Trophoblast cell (in vitro differentiated cells and primary cell): ENCODE results near the gene TNNI2.

ENCODE experiments used
- DNase-seq, 2 donors: peaks; one replicate each; pipeline ENCODE4 v3.0.0-alpha.2; 2016
- H2AFZ ChIP-seq: 2 replicates; pipeline ENCODE4 v1.6.1; 2013; ENCODE audit warnings: low read length, moderate library complexity, mild to moderate bottlenecking; ENCODE audit not compliant: insufficient read depth, poor library complexity
- H2AK5ac ChIP-seq: 2 replicates; pipeline ENCODE4 v1.6.1; 2013; ENCODE audit warnings: mild to moderate bottlenecking, low read length
- H2BK120ac ChIP-seq: 2 replicates; pipeline ENCODE4 v1.6.1; 2013; ENCODE audit warnings: low read length, mild to moderate bottlenecking, moderate library complexity; ENCODE audit not compliant: insufficient read depth, poor library complexity
- H2BK12ac ChIP-seq: 2 replicates; pipeline ENCODE4 v1.6.1; 2013; ENCODE audit warnings: mild to moderate bottlenecking, low read length, moderate library complexity
- H2BK5ac ChIP-seq: 2 replicates; pipeline ENCODE4 v1.6.1; 2013; ENCODE audit warnings: low read length, low read depth, moderate library complexity, mild to moderate bottlenecking; ENCODE audit not compliant: poor library complexity
- H3K14ac ChIP-seq: 2 replicates; pipeline ENCODE4 v1.6.1; 2013; ENCODE audit warnings: mild to moderate bottlenecking, low read length
- H3K18ac ChIP-seq: 2 replicates; pipeline ENCODE4 v1.6.1; 2013; ENCODE audit warnings: mild to moderate bottlenecking, low read length
- H3K23ac ChIP-seq: 2 replicates; pipeline ENCODE4 v1.6.1; 2013; ENCODE audit warnings: low read length
- H3K27ac ChIP-seq: 2 replicates; pipeline ENCODE4 v1.5.1; 2013; ENCODE audit warnings: low read depth, mild to moderate bottlenecking, inconsistent platforms, low read length, moderate library complexity
- H3K27me3 ChIP-seq: 2 replicates; pipeline ENCODE4 v1.6.1; 2013; ENCODE audit warnings: inconsistent platforms, mild to moderate bottlenecking, low read length, moderate library complexity; ENCODE audit not compliant: insufficient read depth
- H3K36me3 ChIP-seq, 2 experiments: 1 replicate in 1 of 2; 2 replicates in 1 of 2; pipeline ENCODE4 v1.6.1; 2013; ENCODE audit warnings: low read length in 2 of 2, mild to moderate bottlenecking in 2 of 2, moderate library complexity in 1 of 2; ENCODE audit not compliant: insufficient read depth in 2 of 2, control insufficient read depth in 1 of 2
- H3K4ac ChIP-seq: 2 replicates; pipeline ENCODE4 v1.6.1; 2013; ENCODE audit warnings: low read depth, mild to moderate bottlenecking, low read length, moderate library complexity
- H3K4me1 ChIP-seq, 2 experiments: 1 replicate in 1 of 2; 2 replicates in 1 of 2; pipeline ENCODE4 v1.6.1; 2013; ENCODE audit warnings: low read length in 2 of 2, mild to moderate bottlenecking in 2 of 2, moderate library complexity in 1 of 2; ENCODE audit not compliant: insufficient read depth in 2 of 2, control insufficient read depth in 1 of 2
- H3K4me2 ChIP-seq: 2 replicates; pipeline ENCODE4 v1.6.1; 2013; ENCODE audit warnings: inconsistent platforms, mild to moderate bottlenecking, low read length, moderate library complexity
- H3K4me3 ChIP-seq: 2 replicates; pipeline ENCODE4 v1.5.1; 2013; ENCODE audit warnings: mild to moderate bottlenecking, low read depth, low read length, inconsistent platforms
- H3K79me1 ChIP-seq: one replicate; pipeline ENCODE4 v1.6.1; 2013; ENCODE audit warnings: low read length
- H3K79me2 ChIP-seq: 2 replicates; pipeline ENCODE4 v1.6.1; 2013; ENCODE audit warnings: low read length, mild to moderate bottlenecking; ENCODE audit not compliant: control insufficient read depth, insufficient read depth, poor library complexity
- H3K9ac ChIP-seq: 2 replicates; pipeline ENCODE4 v1.6.1; 2013; ENCODE audit warnings: mild to moderate bottlenecking, low read length
- H3K9me3 ChIP-seq: 2 replicates; pipeline ENCODE4 v1.6.1; 2013; ENCODE audit warnings: low read depth, mild to moderate bottlenecking, control low read depth, inconsistent platforms, low read length; ENCODE audit not compliant: insufficient read depth
- H4K12ac ChIP-seq: 2 replicates; pipeline ENCODE4 v1.6.1; 2013; ENCODE audit warnings: low read depth, mild to moderate bottlenecking, low read length, moderate library complexity
- H4K8ac ChIP-seq: 2 replicates; pipeline ENCODE4 v1.6.1; 2013; ENCODE audit warnings: low read depth, mild to moderate bottlenecking, low read length, moderate library complexity
- H4K91ac ChIP-seq: one replicate; pipeline ENCODE4 v1.6.1; 2013; ENCODE audit warnings: low read depth, mild to moderate bottlenecking, low read length, moderate library complexity
- WGBS: extraction: QIAGEN DNeasy Blood & Tissue Kit; methylation state at CpG from one replicate; pipeline ENCODE4 v1.1.7; 2013; ENCODE audit warnings: missing lambda C conversion rate; ENCODE audit not compliant: insufficient read length, insufficient coverage; ENCODE audit errors: extremely low coverage; 5-methylcytosine and 5-hydroxymethylcytosine counted together

Gene TNNI2

DNA sequence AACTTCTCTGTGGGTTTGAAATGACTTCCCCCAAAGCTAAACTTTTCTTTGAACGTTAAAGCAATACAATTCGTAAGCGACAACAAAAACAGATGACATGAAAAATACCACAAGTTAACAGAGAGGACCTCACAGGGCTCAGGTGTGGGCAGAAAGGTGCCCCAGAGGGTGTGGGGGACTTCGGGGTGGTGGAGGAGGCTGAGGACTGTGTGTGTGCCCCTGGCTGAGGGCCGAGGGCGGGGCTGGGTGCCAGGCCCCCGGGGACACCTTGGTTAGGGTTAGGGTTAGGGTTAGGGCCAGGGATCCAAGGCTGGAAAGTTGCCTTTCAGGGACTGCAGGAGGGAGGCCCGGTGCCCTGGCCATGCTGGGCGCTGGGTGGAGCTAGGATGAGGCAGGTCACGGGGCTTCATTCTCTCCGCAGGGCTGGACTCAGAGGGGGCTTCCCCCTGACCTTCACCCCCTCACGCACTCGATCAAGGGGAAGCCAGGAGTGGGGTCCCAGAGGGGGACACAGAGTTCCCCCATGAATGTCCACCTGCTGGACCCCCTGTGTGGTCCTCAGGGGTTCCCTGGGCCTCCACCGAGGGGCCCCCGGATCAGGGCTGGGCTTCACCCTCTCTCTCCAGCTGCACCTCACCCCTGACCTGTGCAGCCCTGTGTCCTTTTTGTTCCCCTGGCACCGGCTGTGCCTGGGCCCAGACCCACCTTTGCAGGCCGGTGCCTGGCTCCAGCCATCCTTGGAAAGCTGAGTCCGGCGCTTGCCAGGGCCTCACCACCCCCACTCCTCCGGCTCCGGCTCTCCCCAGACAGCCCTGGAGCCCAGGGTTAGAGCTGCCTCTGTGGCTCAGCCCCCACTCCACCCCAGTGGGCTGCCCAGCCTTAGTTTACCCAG is 7.0 kb downstream of the TNNI2 start:
- no CpG with 5 or more reads among the region's 21 CpGs for WGBS
- H3K9ac ChIP-seq = no peak overlapping the region
- H3K4me3 ChIP-seq = no peak overlapping the region
- H4K8ac ChIP-seq = no peak overlapping the region
- no peak for DNase-seq
- no peak overlapping the region for H2BK12ac ChIP-seq
- no peak overlapping the region for H4K91ac ChIP-seq
- H3K4ac ChIP-seq = no peak overlapping the region
- no peak overlapping the region for H3K23ac ChIP-seq
- H3K36me3 ChIP-seq = no peaks in the 10 kb centered on the region
- no peak overlapping the region for H3K18ac ChIP-seq
- H3K79me2 ChIP-seq = no peaks in the 10 kb centered on the region
- no peak overlapping the region for H3K14ac ChIP-seq
- H3K4me2 ChIP-seq = no peak overlapping the region
- H2BK120ac ChIP-seq = no peak overlapping the region
- H3K9me3 ChIP-seq = no peaks in the 10 kb centered on the region
- no peak overlapping the region for H3K27ac ChIP-seq
- H2AFZ ChIP-seq = no peak overlapping the region
- H4K12ac ChIP-seq = no peak overlapping the region
- H2AK5ac ChIP-seq = no peak overlapping the region
- H3K4me1 ChIP-seq = peaks cover 2 to 5% of the 10 kb centered on the region in 2 experiments
- H3K27me3 ChIP-seq = no peaks in the 10 kb centered on the region
- no peak overlapping the region for H2BK5ac ChIP-seq
- peaks cover 2% of the 10 kb centered on the region for H3K79me1 ChIP-seq

DNA sequence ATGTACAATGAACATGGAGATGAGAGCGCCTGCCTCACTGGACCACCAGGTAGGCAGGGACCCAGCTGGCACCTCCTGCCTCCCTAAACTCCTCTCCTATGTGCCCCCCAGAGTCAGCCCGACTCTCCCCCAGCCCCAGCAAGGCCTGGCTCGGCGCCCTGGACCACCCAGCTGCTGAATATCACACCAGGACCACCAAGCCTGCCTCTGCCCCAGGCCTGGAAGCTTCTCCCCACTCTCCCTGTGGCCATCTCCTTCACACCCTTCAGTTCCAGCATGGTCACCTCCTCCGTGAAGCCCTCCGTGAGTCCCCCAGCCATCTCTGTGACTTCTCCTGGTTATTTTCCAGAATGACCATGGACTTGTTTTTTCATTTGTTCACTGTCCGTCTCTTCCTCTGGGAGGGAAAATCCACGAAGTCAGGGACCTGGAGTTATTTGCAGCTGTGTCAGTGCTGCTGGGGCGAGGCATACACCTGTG is 7.7 kb downstream of the TNNI2 start:
- DNase-seq = no peak
- Histone ChIP-seq H3K79me2 (no peaks in the 10 kb centered on the region), H3K4me2 (no peak overlapping the region), H2AFZ (no peak overlapping the region), H3K18ac (no peak overlapping the region), H2BK12ac (peak overlapping the region; percentile 3), H3K27me3 (no peaks in the 10 kb centered on the region), H3K4ac (no peak overlapping the region), H3K14ac (no peak overlapping the region), H4K12ac (no peak overlapping the region), H3K36me3 (no peaks in the 10 kb centered on the region), H2AK5ac (no peak overlapping the region), H2BK5ac (no peak overlapping the region), H3K9ac (no peak overlapping the region), H3K79me1 (peaks cover 2% of the 10 kb centered on the region), H3K9me3 (no peaks in the 10 kb centered on the region), H3K4me1 (peaks cover 3 to 5% of the 10 kb centered on the region in 2 experiments), H3K27ac (no peak overlapping the region), H4K8ac (no peak overlapping the region), H3K23ac (no peak overlapping the region), H3K4me3 (no peak overlapping the region), H2BK120ac (no peak overlapping the region), H4K91ac (no peak overlapping the region)
- WGBS = no CpG with 5 or more reads among the region's 9 CpGs

- H3K4ac ChIP-seq = no peak overlapping the region
- no peak overlapping the region for H3K4me2 ChIP-seq
- no peaks in the 10 kb centered on the region for H3K9me3 ChIP-seq
- no peak overlapping the region for H2BK5ac ChIP-seq
- no peak overlapping the region for H3K9ac ChIP-seq
- no peak overlapping the region for H3K4me3 ChIP-seq
- H3K14ac ChIP-seq = no peak overlapping the region
- peaks cover 3 to 5% of the 10 kb centered on the region in 2 experiments for H3K4me1 ChIP-seq
- no peaks in the 10 kb centered on the region for H3K79me2 ChIP-seq
- peaks cover 2% of the 10 kb centered on the region for H3K79me1 ChIP-seq
- DNase-seq = no peak
- H3K18ac ChIP-seq = no peak overlapping the region
- H2AFZ ChIP-seq = no peak overlapping the region
- peak overlapping the region; percentile 7 for H2AK5ac ChIP-seq
- no peak overlapping the region for H4K12ac ChIP-seq
- H3K23ac ChIP-seq = no peak overlapping the region
- H4K91ac ChIP-seq = no peak overlapping the region
- no peaks in the 10 kb centered on the region for H3K36me3 ChIP-seq
- no peak overlapping the region for H3K27ac ChIP-seq
- H4K8ac ChIP-seq = no peak overlapping the region
- H2BK12ac ChIP-seq = no peak overlapping the region
- H3K27me3 ChIP-seq = no peaks in the 10 kb centered on the region
- WGBS = no CpG with 5 or more reads among the region's 34 CpGs
- no peak overlapping the region for H2BK120ac ChIP-seq
Observed at GRCh38 chr11:1847006-1847735, 8.4 kb downstream of the TNNI2 start.

DNA sequence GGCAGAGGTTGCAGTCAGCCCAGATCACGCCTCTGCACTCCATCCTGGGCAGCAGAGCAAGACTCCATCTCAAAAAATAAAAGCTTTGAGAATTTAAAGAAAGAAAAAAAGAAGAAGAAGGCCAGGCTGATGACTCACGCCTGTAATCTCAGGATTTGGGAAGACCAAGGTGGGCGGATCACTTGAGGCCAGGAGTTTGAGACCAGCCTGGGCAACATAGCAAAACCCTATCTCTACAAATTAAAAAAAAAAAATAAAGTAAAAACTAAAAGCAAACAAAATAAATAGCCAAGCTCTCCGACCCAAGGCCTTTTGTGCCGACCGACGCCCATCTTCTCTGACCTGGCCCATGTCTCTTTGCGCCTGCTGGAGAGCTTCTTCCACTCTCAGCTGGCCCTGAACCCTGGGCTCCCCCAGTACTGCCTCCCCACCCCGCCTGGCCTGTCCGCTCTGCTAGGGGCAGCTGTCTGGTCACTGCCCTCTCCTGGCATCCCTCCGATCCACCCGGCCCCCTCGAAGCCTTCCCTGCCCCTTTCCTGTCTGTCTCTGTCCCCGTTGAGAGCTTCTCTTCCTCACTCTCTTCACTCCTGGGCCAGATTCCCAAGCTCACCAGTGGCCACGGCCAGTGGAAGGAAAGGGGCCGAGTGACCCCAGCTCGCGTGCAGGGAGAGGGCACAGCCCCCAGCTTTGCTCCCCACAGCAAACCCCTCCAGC is 9.3 kb downstream of the TNNI2 start:
- Histone ChIP-seq H3K4me1 (peaks cover 3 to 5% of the 10 kb centered on the region in 2 experiments), H3K36me3 (no peaks in the 10 kb centered on the region), H3K18ac (no peak overlapping the region), H4K8ac (no peak overlapping the region), H3K23ac (no peak overlapping the region), H3K4ac (no peak overlapping the region), H4K12ac (no peak overlapping the region), H3K9ac (no peak overlapping the region), H3K27ac (no peak overlapping the region), H3K14ac (no peak overlapping the region), H3K4me2 (no peak overlapping the region), H2AK5ac (no peak overlapping the region), H2BK5ac (no peak overlapping the region), H3K79me1 (peaks cover 2% of the 10 kb centered on the region), H3K79me2 (no peaks in the 10 kb centered on the region), H4K91ac (peak overlapping the region; percentile 33), H2BK120ac (no peak overlapping the region), H3K9me3 (no peaks in the 10 kb centered on the region), H3K4me3 (no peak overlapping the region), H2BK12ac (no peak overlapping the region), H3K27me3 (no peaks in the 10 kb centered on the region), H2AFZ (no peak overlapping the region)
- WGBS = no CpG with 5 or more reads among the region's 18 CpGs
- DNase-seq = no peak
